Measurements from ENCODE around the gene DDX3X. TPM values are rescaled to one million over a fixed set of nuclear protein-coding genes. Genes with fewer than 3 reads are reported as not detected.

Gene DDX3X
- total and polyA plus RNA-seq, 9 of the 15 experiments (the other 6 are each of a cell fraction or from before 2014, with no cell fraction given): 51.3 to 232 (median 138) TPM

DNA sequence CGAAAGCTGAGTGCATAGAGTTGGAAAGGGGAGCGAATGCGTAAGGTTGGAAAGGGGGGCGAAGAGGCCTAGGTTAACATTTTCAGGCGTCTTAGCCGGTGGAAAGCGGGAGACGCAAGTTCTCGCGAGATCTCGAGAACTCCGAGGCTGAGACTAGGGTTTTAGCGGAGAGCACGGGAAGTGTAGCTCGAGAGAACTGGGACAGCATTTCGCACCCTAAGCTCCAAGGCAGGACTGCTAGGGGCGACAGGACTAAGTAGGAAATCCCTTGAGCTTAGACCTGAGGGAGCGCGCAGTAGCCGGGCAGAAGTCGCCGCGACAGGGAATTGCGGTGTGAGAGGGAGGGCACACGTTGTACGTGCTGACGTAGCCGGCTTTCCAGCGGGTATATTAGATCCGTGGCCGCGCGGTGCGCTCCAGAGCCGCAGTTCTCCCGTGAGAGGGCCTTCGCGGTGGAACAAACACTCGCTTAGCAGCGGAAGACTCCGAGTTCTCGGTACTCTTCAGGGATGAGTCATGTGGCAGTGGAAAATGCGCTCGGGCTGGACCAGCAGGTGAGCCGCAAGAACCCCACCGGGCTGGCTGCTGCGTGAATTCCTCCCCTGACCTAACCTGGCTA lies at the start of gene DDX3X (continued):
- TF ChIP-seq, protein P1, sequence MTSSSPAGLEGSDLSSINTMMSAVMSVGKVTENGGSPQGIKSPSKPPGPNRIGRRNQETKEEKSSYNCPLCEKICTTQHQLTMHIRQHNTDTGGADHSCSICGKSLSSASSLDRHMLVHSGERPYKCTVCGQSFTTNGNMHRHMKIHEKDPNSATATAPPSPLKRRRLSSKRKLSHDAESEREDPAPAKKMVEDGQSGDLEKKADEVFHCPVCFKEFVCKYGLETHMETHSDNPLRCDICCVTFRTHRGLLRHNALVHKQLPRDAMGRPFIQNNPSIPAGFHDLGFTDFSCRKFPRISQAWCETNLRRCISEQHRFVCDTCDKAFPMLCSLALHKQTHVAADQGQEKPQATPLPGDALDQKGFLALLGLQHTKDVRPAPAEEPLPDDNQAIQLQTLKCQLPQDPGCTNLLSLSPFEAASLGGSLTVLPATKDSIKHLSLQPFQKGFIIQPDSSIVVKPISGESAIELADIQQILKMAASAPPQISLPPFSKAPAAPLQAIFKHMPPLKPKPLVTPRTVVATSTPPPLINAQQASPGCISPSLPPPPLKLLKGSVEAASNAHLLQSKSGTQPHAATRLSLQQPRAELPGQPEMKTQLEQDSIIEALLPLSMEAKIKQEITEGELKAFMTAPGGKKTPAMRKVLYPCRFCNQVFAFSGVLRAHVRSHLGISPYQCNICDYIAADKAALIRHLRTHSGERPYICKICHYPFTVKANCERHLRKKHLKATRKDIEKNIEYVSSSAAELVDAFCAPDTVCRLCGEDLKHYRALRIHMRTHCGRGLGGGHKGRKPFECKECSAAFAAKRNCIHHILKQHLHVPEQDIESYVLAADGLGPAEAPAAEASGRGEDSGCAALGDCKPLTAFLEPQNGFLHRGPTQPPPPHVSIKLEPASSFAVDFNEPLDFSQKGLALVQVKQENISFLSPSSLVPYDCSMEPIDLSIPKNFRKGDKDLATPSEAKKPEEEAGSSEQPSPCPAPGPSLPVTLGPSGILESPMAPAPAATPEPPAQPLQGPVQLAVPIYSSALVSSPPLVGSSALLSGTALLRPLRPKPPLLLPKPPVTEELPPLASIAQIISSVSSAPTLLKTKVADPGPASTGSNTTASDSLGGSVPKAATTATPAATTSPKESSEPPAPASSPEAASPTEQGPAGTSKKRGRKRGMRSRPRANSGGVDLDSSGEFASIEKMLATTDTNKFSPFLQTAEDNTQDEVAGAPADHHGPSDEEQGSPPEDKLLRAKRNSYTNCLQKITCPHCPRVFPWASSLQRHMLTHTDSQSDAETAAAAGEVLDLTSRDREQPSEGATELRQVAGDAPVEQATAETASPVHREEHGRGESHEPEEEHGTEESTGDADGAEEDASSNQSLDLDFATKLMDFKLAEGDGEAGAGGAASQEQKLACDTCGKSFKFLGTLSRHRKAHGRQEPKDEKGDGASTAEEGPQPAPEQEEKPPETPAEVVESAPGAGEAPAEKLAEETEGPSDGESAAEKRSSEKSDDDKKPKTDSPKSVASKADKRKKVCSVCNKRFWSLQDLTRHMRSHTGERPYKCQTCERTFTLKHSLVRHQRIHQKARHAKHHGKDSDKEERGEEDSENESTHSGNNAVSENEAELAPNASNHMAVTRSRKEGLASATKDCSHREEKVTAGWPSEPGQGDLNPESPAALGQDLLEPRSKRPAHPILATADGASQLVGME (CRISPR knock-in tag; IDR thresholded peaks at IDR 0.05): no peak
- no peak for TF ChIP-seq ZNF124 (CRISPR knock-in tag; IDR thresholded peaks at IDR 0.05)
- no peak for TF ChIP-seq SRF (CRISPR knock-in tag; IDR thresholded peaks at IDR 0.05)
- no peak for TF ChIP-seq MAFG (tag; conservative IDR thresholded peaks at IDR 0.05)
- no peak for TF ChIP-seq HNRNPK (IDR thresholded peaks at IDR 0.05; ENCODE audit: low read depth, low read length, poor library complexity, severe bottlenecking)
- TF ChIP-seq ZNF184 (CRISPR knock-in tag; IDR thresholded peaks at IDR 0.05): no peak
- no peak for TF ChIP-seq ZNF507 (tag; conservative IDR thresholded peaks at IDR 0.05)
- TF ChIP-seq FUS (optimal IDR thresholded peaks at IDR 0.05; ENCODE audit: low read depth, low read length): no peak
- peak; percentile 99 for TF ChIP-seq SUPT5H (IDR thresholded peaks at IDR 0.05)
- TF ChIP-seq STAT5B (CRISPR knock-in tag; IDR thresholded peaks at IDR 0.05): no peak
- no peak for TF ChIP-seq ZNF224 (CRISPR knock-in tag; IDR thresholded peaks at IDR 0.05)
- TF ChIP-seq, protein P2, sequence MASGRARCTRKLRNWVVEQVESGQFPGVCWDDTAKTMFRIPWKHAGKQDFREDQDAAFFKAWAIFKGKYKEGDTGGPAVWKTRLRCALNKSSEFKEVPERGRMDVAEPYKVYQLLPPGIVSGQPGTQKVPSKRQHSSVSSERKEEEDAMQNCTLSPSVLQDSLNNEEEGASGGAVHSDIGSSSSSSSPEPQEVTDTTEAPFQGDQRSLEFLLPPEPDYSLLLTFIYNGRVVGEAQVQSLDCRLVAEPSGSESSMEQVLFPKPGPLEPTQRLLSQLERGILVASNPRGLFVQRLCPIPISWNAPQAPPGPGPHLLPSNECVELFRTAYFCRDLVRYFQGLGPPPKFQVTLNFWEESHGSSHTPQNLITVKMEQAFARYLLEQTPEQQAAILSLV (tag; IDR thresholded peaks at IDR 0.05): no peak
- no peak for TF ChIP-seq TCF15 (CRISPR knock-in tag; IDR thresholded peaks at IDR 0.05)
- no peak for TF ChIP-seq ASH1L (IDR thresholded peaks at IDR 0.05; ENCODE audit: borderline replicate concordance, low read depth, partially characterized antibody)
- TF ChIP-seq ZNF3 (CRISPR knock-in tag; IDR thresholded peaks at IDR 0.05): no peak
- TF ChIP-seq EP300 (IDR thresholded peaks at IDR 0.05; ENCODE audit: low read length): no peak
- no peak for TF ChIP-seq MTA2 (IDR thresholded peaks at IDR 0.05; ENCODE audit: low read depth)
- TF ChIP-seq BHLHE40 (IDR thresholded peaks at IDR 0.05; ENCODE audit: low read length): peak; percentile 21; the same call in 1 of the 2 replicates
- no peak for TF ChIP-seq OTX1 (CRISPR knock-in tag; IDR thresholded peaks at IDR 0.05)
- no peak for TF ChIP-seq NR3C1 (CRISPR knock-in tag; IDR thresholded peaks at IDR 0.05)
- no peak for TF ChIP-seq ETV5 (CRISPR knock-in tag; IDR thresholded peaks at IDR 0.05; ENCODE audit: low read depth)
- TF ChIP-seq CBX8 (IDR thresholded peaks at IDR 0.05; ENCODE audit: borderline replicate concordance, extremely low read depth, low read depth, low read length, poor library complexity, severe bottlenecking): no peak
- no peak for TF ChIP-seq ZNF175 (CRISPR knock-in tag; IDR thresholded peaks at IDR 0.05; ENCODE audit: low read depth)
- no peak for TF ChIP-seq SREBF1 (IDR thresholded peaks at IDR 0.05; ENCODE audit: borderline replicate concordance, low read depth, low read length)
